Endodermal cell (in vitro differentiated cells): ENCODE data around the gene PDK2. TPM values are rescaled to one million over a fixed set of nuclear protein-coding genes. Genes with fewer than 3 reads are reported as not detected.

Source experiments
- DNase-seq: peaks from one replicate; pipeline ENCODE4 v3.0.0-alpha.2; 2017
- H3K27ac ChIP-seq: 2 replicates; pipeline ENCODE4 v1.5.1; 2013; ENCODE audit warnings: mild to moderate bottlenecking, low read depth, low read length, moderate library complexity
- H3K27me3 ChIP-seq: 2 replicates; pipeline ENCODE4 v1.6.1; 2013; ENCODE audit warnings: mild to moderate bottlenecking, low read length, moderate library complexity; ENCODE audit not compliant: insufficient read depth, control insufficient read depth, poor library complexity, severe bottlenecking
- H3K36me3 ChIP-seq: 2 replicates; pipeline ENCODE4 v1.7.0; 2013; ENCODE audit warnings: mild to moderate bottlenecking, low read length, moderate library complexity; ENCODE audit not compliant: control insufficient read depth, insufficient read depth
- H3K4me1 ChIP-seq: one replicate; pipeline ENCODE4 v1.7.0; 2013; ENCODE audit warnings: low read length; ENCODE audit not compliant: control insufficient read depth, insufficient read depth
- H3K4me3 ChIP-seq: 2 replicates; pipeline ENCODE4 v1.5.1; 2013; ENCODE audit warnings: mild to moderate bottlenecking, low read length, moderate library complexity
- H3K9ac ChIP-seq: 2 replicates; pipeline ENCODE4 v1.6.1; 2013; ENCODE audit warnings: mild to moderate bottlenecking, low read length, moderate library complexity; ENCODE audit not compliant: poor library complexity, severe bottlenecking; ENCODE audit errors: extremely low read depth
- H3K9me3 ChIP-seq: 2 replicates; pipeline ENCODE4 v1.6.1; 2013; ENCODE audit warnings: mild to moderate bottlenecking, low read length, moderate library complexity; ENCODE audit not compliant: control insufficient read depth
- H3K27ac Mint-ChIP-seq: 2 replicates; pipeline ENCODE4 v1.8.0; 2020; ENCODE audit warnings: mixed read lengths
- H3K27me3 Mint-ChIP-seq: 2 replicates; pipeline ENCODE4 v1.8.0; 2021; ENCODE audit warnings: mild to moderate bottlenecking, mixed read lengths; ENCODE audit not compliant: insufficient read depth
- H3K36me3 Mint-ChIP-seq: 2 replicates; pipeline ENCODE4 v1.8.0; 2020; ENCODE audit warnings: low read depth, mixed read lengths
- H3K4me1 Mint-ChIP-seq: 2 replicates; pipeline ENCODE4 v1.8.0; 2020; ENCODE audit warnings: mixed read lengths
- H3K4me3 Mint-ChIP-seq: 2 replicates; pipeline ENCODE4 v1.8.0; 2020; ENCODE audit warnings: mild to moderate bottlenecking, moderate library complexity, mixed read lengths
- H3K9me3 Mint-ChIP-seq: 2 replicates; pipeline ENCODE4 v1.8.0; 2020; ENCODE audit warnings: mild to moderate bottlenecking, mixed read lengths
- CTCF ChIP-seq: fragments of 200-600 bp; sonication (generic); conservative IDR thresholded peaks from 2 replicates; pipeline ENCODE4 v1.5.0; 2021; ENCODE audit warnings: antibody characterized with exemption, mild to moderate bottlenecking
- WGBS, 2 experiments: methylation state at CpG; one replicate each; pipeline versions ENCODE4 v1.1.5 to v1.1.7; 2013; ENCODE audit warnings: missing lambda C conversion rate in 2 of 2, mixed read lengths in 1 of 2; ENCODE audit not compliant: insufficient coverage in 1 of 2, insufficient read length in 1 of 2; 5-methylcytosine and 5-hydroxymethylcytosine counted together
- total RNA-seq, 2 donors: library from RNA; stranded (reverse); fragmentation: NEBNext Ultra II Directional in 1 of 2; extraction: Animal tissue kit (Norgen Biotek cat#: 25700) in 1 of 2; gene quantifications; 2 replicates in 1 of 2; 3 replicates in 1 of 2; pipeline ENCODE4 v1.2.1, GENCODE V29; 2021

PDK2 gene
- total RNA-seq, 2 donors from 2014 or later: 23.0 to 24.2 TPM

GRCh38 chr17:50055426-50056216 is 39.5 kb upstream of the PDK2 start, which contains the start of gene ITGA3:
ITGA3 (plus strand) TSS chr17:50056110; CDS start chr17:50056440, 330 bp downstream.
- no peaks in the 10 kb centered on the region for H3K9me3 Mint-ChIP-seq
- H3K27ac Mint-ChIP-seq: peak within 1 kb of the TSS; percentile 86
- no peak within 1 kb of the TSS for H3K27ac ChIP-seq
- H3K36me3 ChIP-seq: no peaks in the 10 kb centered on the region
- H3K4me1 Mint-ChIP-seq: peaks cover 52% of the 10 kb centered on the region
- H3K36me3 Mint-ChIP-seq: no peaks in the 10 kb centered on the region
- DNase-seq: peak; percentile 98
- H3K4me3 Mint-ChIP-seq: peak within 1 kb of the TSS; percentile 68
- H3K27me3 Mint-ChIP-seq: peaks cover 37% of the 10 kb centered on the region
- no peak for TF ChIP-seq CTCF
- WGBS, 2 experiments: 0% methylated on average over 22 to 60 of the region's 65 CpGs
- peaks cover 31% of the 10 kb centered on the region for H3K27me3 ChIP-seq
- peak within 1 kb of the TSS; percentile 84 for H3K4me3 ChIP-seq
- H3K4me1 ChIP-seq: peaks cover 16% of the 10 kb centered on the region
- H3K9me3 ChIP-seq: no peaks in the 10 kb centered on the region
- H3K9ac ChIP-seq: no peak within 1 kb of the TSS

- H3K4me3 ChIP-seq: peak overlapping the region; percentile 84
- Mint-ChIP-seq H3K9me3 (no peaks in the 10 kb centered on the region), H3K4me3 (peak overlapping the region; percentile 68), H3K36me3 (no peaks in the 10 kb centered on the region), H3K27me3 (peaks cover 37% of the 10 kb centered on the region), H3K4me1 (peaks cover 46% of the 10 kb centered on the region), H3K27ac (no peak overlapping the region)
- H3K4me1 ChIP-seq: peaks cover 16% of the 10 kb centered on the region
- no peaks in the 10 kb centered on the region for H3K9me3 ChIP-seq
- peaks cover 31% of the 10 kb centered on the region for H3K27me3 ChIP-seq
- no peaks in the 10 kb centered on the region for H3K36me3 ChIP-seq
- H3K9ac ChIP-seq: no peak overlapping the region
- DNase-seq: peak; percentile 98
- H3K27ac ChIP-seq: no peak overlapping the region
- 0% methylated on average over 21 to 64 of the region's 64 CpGs for WGBS, 2 experiments
- TF ChIP-seq CTCF: peak; percentile 72
Measured at GRCh38 chr17:50056217-50056960, 38.8 kb upstream of the PDK2 start.

GRCh38 chr17:50056961-50057330 is 38.2 kb upstream of the PDK2 start:
- peak; percentile 85 for DNase-seq
- Histone ChIP-seq H3K27me3 (peaks cover 31% of the 10 kb centered on the region), H3K4me1 (peaks cover 16% of the 10 kb centered on the region), H3K9me3 (no peaks in the 10 kb centered on the region), H3K4me3 (peak overlapping the region; percentile 84), H3K36me3 (no peaks in the 10 kb centered on the region), H3K27ac (no peak overlapping the region), H3K9ac (no peak overlapping the region)
- Mint-ChIP-seq H3K4me3 (peak overlapping the region; percentile 68), H3K4me1 (peaks cover 40% of the 10 kb centered on the region), H3K27me3 (peaks cover 37% of the 10 kb centered on the region), H3K27ac (no peak overlapping the region), H3K9me3 (no peaks in the 10 kb centered on the region), H3K36me3 (no peaks in the 10 kb centered on the region)
- TF ChIP-seq CTCF: no peak
- WGBS, 2 experiments: 28 to 29% methylated on average over 5 to 15 of the region's 15 CpGs
